Measurements from ENCODE around the gene RAPGEFL1. TPM values are rescaled to one million over a fixed set of nuclear protein-coding genes. Genes with fewer than 3 reads are reported as not detected.

RAPGEFL1 gene
- total RNA-seq: 1 to 10 TPM; 4.6 to 9.1 TPM
- polyA plus RNA-seq: 1 to 10 TPM; 8.4 to 9.4 TPM
- long read RNA-seq, donor 1: 0 reads
- long read RNA-seq, donor 2: 0 reads
- long read RNA-seq, donor 3: 0 reads
- long read RNA-seq, donor 4: 0 reads
- long read RNA-seq, donor 5: 0 reads

DNA sequence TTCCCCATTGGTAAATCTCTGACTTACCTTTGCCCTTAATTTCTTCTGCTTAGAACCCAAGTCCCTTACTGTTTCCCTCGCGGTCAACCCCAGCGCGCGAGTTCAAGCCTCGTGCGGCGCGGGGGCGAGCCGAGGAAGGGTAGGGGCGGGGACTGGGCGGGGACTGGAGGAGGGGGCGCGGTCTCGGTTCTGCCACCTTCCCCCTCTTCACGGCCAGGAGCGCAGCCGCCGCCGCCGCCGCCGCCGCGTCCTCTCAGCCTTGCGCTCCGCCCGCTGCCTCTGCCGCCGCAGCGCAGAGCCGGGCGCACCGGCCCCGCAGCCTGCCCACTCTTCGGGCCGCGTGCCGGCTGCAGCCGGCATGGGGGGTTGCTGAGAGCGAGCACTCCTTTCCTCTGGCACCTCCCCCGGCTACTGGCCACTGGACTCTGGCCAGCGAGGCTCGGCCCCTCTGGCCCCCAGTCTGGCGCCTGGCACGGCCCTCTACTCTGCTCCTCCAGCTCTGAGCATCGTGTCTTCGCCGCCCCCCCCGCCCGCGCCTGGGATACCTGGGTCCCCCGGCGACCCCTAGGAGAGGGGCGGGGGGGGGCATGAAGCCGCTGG is at the start of gene RAPGEFL1:
Gene RAPGEFL1 (plus strand): TSS at position 196 of the 600 bp plus-strand sequence. CDS start 392 bp downstream, at position 588.
- H3K27ac ChIP-seq (ENCODE audit: low read depth in 1 of 2, low read length in 1 of 2): peak within 1 kb of the TSS in 1 of 2 donors; percentile 76
- peak within 1 kb of the TSS; percentile 29 for H3K4me3 ChIP-seq
- no peaks in the 10 kb centered on the region for H3K27me3 ChIP-seq (ENCODE audit: control insufficient read depth in 3 of 3, insufficient read depth in 3 of 3, low read length in 2 of 3)
- H3K9me3 ChIP-seq (ENCODE audit: control insufficient read depth in 4 of 4, insufficient read depth in 3 of 4, low read length in 3 of 4): no peaks in the 10 kb centered on the region
- DNase-seq: peak; percentile 71 to 82 (median 77)
- ATAC-seq (ENCODE audit: insufficient read depth, low FRiP score): peak; percentile 80
- H3K9ac ChIP-seq (ENCODE audit: insufficient read depth in 1 of 2, low read length in 2 of 2): no peak within 1 kb of the TSS
- peaks cover 0 to 6% (median 4%) of the 10 kb centered on the region in 5 donors for H3K4me1 ChIP-seq (ENCODE audit: control insufficient read depth in 5 of 5, insufficient read depth in 5 of 5, low read length in 5 of 5)
- peaks cover 2 to 10% (median 7%) of the 10 kb centered on the region in 4 donors for H3K36me3 ChIP-seq (ENCODE audit: control insufficient read depth in 4 of 4, insufficient read depth in 4 of 4, low read length in 4 of 4)
- WGBS, 2 donors: 0 to 4% methylated on average over 28 to 57 of the region's 57 CpGs
- TF ChIP-seq, protein P1, sequence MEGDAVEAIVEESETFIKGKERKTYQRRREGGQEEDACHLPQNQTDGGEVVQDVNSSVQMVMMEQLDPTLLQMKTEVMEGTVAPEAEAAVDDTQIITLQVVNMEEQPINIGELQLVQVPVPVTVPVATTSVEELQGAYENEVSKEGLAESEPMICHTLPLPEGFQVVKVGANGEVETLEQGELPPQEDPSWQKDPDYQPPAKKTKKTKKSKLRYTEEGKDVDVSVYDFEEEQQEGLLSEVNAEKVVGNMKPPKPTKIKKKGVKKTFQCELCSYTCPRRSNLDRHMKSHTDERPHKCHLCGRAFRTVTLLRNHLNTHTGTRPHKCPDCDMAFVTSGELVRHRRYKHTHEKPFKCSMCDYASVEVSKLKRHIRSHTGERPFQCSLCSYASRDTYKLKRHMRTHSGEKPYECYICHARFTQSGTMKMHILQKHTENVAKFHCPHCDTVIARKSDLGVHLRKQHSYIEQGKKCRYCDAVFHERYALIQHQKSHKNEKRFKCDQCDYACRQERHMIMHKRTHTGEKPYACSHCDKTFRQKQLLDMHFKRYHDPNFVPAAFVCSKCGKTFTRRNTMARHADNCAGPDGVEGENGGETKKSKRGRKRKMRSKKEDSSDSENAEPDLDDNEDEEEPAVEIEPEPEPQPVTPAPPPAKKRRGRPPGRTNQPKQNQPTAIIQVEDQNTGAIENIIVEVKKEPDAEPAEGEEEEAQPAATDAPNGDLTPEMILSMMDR (IDR thresholded peaks at IDR 0.05; ENCODE audit: control extremely low read depth, extremely low read depth): no peak

DNA sequence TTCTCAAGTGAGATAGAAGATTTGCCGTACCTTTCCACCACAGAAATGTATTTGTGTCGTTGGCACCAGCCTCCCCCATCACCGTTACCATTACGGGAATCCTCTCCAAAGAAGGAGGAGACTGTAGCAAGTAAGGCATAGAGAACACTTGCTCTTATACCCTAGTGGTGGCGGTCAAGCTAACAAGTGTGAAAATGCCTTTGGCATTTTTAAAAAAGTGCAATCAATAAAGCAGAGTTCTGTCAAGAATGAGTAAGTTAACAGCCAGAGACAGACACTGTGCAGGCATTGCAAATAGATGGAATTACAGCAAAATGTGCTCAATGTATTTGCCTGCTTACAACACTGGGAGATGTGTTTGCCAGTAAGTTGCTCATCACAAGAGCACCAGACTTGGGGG is 47.8 kb upstream of the RAPGEFL1 start:
- H3K36me3 ChIP-seq (ENCODE audit: control insufficient read depth in 4 of 4, insufficient read depth in 4 of 4, low read length in 4 of 4): peaks cover 35 to 65% (median 59%) of the 10 kb centered on the region in 4 donors
- H3K9me3 ChIP-seq (ENCODE audit: control insufficient read depth in 4 of 4, insufficient read depth in 3 of 4, low read length in 3 of 4): no peaks in the 10 kb centered on the region
- H3K4me3 ChIP-seq: no peak overlapping the region
- no peak for DNase-seq
- peaks cover 0 to 9% (median 3%) of the 10 kb centered on the region in 5 donors for H3K4me1 ChIP-seq (ENCODE audit: control insufficient read depth in 5 of 5, insufficient read depth in 5 of 5, low read length in 5 of 5)
- H3K27ac ChIP-seq (ENCODE audit: low read depth in 1 of 2, low read length in 1 of 2): no peak overlapping the region
- TF ChIP-seq, protein P1 (IDR thresholded peaks at IDR 0.05; ENCODE audit: control extremely low read depth, extremely low read depth): no peak
- no peak overlapping the region for H3K9ac ChIP-seq (ENCODE audit: insufficient read depth in 1 of 2, low read length in 2 of 2)
- H3K27me3 ChIP-seq (ENCODE audit: control insufficient read depth in 3 of 3, insufficient read depth in 3 of 3, low read length in 2 of 3): no peaks in the 10 kb centered on the region
- WGBS, 2 donors: 87 to 88% methylated on average over 5 of the region's 5 CpGs
- ATAC-seq (ENCODE audit: insufficient read depth, low FRiP score): no peak

DNA sequence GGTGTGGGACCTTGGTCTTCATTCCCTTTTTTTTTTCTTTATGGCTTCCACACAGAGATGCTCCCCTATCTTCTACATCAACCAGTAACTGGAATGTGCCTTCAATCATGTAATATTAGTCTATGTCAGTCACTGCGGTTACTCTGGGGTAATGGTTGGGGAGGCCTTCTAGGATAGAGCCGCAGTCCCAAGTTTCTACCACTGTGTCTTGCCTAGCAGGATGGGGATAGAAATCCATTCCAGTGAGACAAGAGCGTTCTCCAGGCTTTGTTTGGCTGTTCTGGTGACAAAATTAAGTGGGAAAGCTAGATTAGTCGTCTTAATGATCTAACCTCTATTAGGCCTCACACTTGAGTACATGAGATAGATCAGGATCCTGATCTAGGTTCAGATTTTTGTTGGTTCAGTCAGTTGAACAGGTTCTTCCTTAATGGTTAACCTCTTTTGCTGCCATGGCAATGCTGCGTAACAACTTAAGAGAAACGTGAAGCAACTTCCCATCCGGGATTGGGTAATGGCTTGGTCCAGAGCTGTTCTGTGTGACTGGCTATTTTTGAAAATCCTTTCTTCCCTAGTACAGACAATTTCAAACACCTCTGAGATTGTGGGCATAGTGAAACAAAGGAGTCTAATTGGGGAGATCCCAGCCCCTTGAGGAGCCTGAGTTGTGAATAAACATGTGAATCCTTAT is 46.8 kb upstream of the RAPGEFL1 start:
- ATAC-seq (ENCODE audit: insufficient read depth, low FRiP score): peak; percentile 53
- no peak overlapping the region for H3K4me3 ChIP-seq
- H3K4me1 ChIP-seq (ENCODE audit: control insufficient read depth in 5 of 5, insufficient read depth in 5 of 5, low read length in 5 of 5): no peaks in the 10 kb centered on the region
- TF ChIP-seq, protein P1 (IDR thresholded peaks at IDR 0.05; ENCODE audit: control extremely low read depth, extremely low read depth): no peak
- no peaks in the 10 kb centered on the region for H3K27me3 ChIP-seq (ENCODE audit: control insufficient read depth in 3 of 3, insufficient read depth in 3 of 3, low read length in 2 of 3)
- DNase-seq: peak in 2 of 3 donors; percentile 51 to 54
- peak overlapping the region in 1 of 2 donors; percentile 88 for H3K27ac ChIP-seq (ENCODE audit: low read depth in 1 of 2, low read length in 1 of 2)
- peaks cover 41 to 75% (median 67%) of the 10 kb centered on the region in 4 donors for H3K36me3 ChIP-seq (ENCODE audit: control insufficient read depth in 4 of 4, insufficient read depth in 4 of 4, low read length in 4 of 4)
- H3K9ac ChIP-seq (ENCODE audit: insufficient read depth in 1 of 2, low read length in 2 of 2): no peak overlapping the region
- H3K9me3 ChIP-seq (ENCODE audit: control insufficient read depth in 4 of 4, insufficient read depth in 3 of 4, low read length in 3 of 4): no peaks in the 10 kb centered on the region
- 49 to 59% methylated on average over 7 of the region's 7 CpGs for WGBS, 2 donors

Measured in lung (tissue), 16 donors.